H1 (cell line): ENCODE measurements around the gene CDRT15. TPM values are rescaled to one million over a fixed set of nuclear protein-coding genes. Genes with fewer than 3 reads are reported as not detected.

ENCODE experiments used
- CTCF ChIA-PET: fragments of 300-600 bp; sonication (Branson Sonifier 250); formaldehyde crosslinking; loops from one replicate; lab custom pipeline; 2021; ENCODE audit not compliant: partially characterized antibody; lab: Charles Lee
- POLR2A ChIA-PET: fragments of 300-600 bp; sonication (Branson Sonifier 250); formaldehyde crosslinking; loops from one replicate; lab custom pipeline; 2021; ENCODE audit warnings: inconsistent platforms; ENCODE audit not compliant: partially characterized antibody; lab: Charles Lee
- DNase-seq, 2 experiments: peaks; one replicate each; pipeline versions ENCODE4 v3.0.0 to v3.0.0-alpha.2; 2010 to 2022; ENCODE audit warnings: low spot score in 2 of 2, low read depth in 1 of 2, mixed read lengths in 1 of 2
- FAIRE-seq: peaks from 2 replicates; lab custom pipeline; 2011; peaks lifted over from hg19 to GRCh38; lab: Jason Lieb, UNC
- H2AFZ ChIP-seq: 2 replicates; pipeline ENCODE4 v1.8.1; 2012; ENCODE audit warnings: low read length, inconsistent platforms
- H2AK5ac ChIP-seq: 2 replicates; pipeline ENCODE4 v1.6.1; 2013; ENCODE audit warnings: low read depth, low read length
- H2BK120ac ChIP-seq: replicated peaks from 2 replicates; pipeline ENCODE3; 2013; ENCODE audit warnings: low read depth, low read length, inconsistent platforms
- H2BK12ac ChIP-seq: 2 replicates; pipeline ENCODE4 v1.6.1; 2013; ENCODE audit warnings: low read depth, low read length
- H2BK15ac ChIP-seq: 2 replicates; pipeline ENCODE4 v1.6.1; 2013; ENCODE audit warnings: low read length
- H2BK20ac ChIP-seq: 2 replicates; pipeline ENCODE4 v1.6.1; 2013; ENCODE audit warnings: low read length
- H2BK5ac ChIP-seq: 2 replicates; pipeline ENCODE4 v1.6.1; 2013; ENCODE audit warnings: low read depth, low read length
- H3K14ac ChIP-seq: 2 replicates; pipeline ENCODE4 v1.6.1; 2013; ENCODE audit warnings: inconsistent platforms; ENCODE audit not compliant: insufficient read length
- H3K18ac ChIP-seq: 2 replicates; pipeline ENCODE4 v1.6.1; 2013; ENCODE audit warnings: low read length; ENCODE audit errors: extremely low read depth
- H3K23ac ChIP-seq: 2 replicates; pipeline ENCODE4 v1.6.1; 2013; ENCODE audit warnings: inconsistent platforms; ENCODE audit not compliant: insufficient read length
- H3K23me2 ChIP-seq: 2 replicates; pipeline ENCODE4 v1.6.1; 2013; ENCODE audit warnings: low read depth, low read length
- H3K27ac ChIP-seq: 2 replicates; pipeline ENCODE4 v1.6.1; 2011; ENCODE audit warnings: low read depth, low read length, inconsistent platforms
- H3K27me3 ChIP-seq, 4 experiments: replicated peaks in 1 of 4; 1 replicate in 1 of 4; 2 replicates in 3 of 4; pipeline versions ENCODE4 v1.6.1 to v1.8.1; 2011 to 2013; ENCODE audit warnings: low read length in 3 of 4, mild to moderate bottlenecking in 3 of 4, inconsistent platforms in 2 of 4, mixed read lengths in 2 of 4, moderate library complexity in 1 of 4; ENCODE audit not compliant: control insufficient read depth in 3 of 4, insufficient read depth in 3 of 4; ENCODE audit errors: extremely low read depth in 1 of 4
- H3K36me3 ChIP-seq, 4 experiments: 2 replicates each; pipeline versions ENCODE4 v1.6.1 to v1.8.1; 2011 to 2013; ENCODE audit warnings: mild to moderate bottlenecking in 4 of 4, low read length in 3 of 4, moderate library complexity in 2 of 4, control low read depth in 1 of 4, inconsistent platforms in 1 of 4; ENCODE audit not compliant: insufficient read depth in 4 of 4, control insufficient read depth in 2 of 4
- H3K4ac ChIP-seq: replicated peaks from 2 replicates; pipeline ENCODE3; 2013; ENCODE audit warnings: low read length, low read depth, mixed read lengths, inconsistent platforms; ENCODE audit not compliant: insufficient read length
- H3K4me1 ChIP-seq, 4 experiments: replicated peaks in 1 of 4; 1 replicate in 1 of 4; 2 replicates in 3 of 4; pipeline versions ENCODE4 v1.6.1 to v1.8.1; 2011 to 2013; ENCODE audit warnings: low read length in 3 of 4, inconsistent platforms in 2 of 4, mixed read lengths in 1 of 4; ENCODE audit not compliant: insufficient read depth in 4 of 4, control insufficient read depth in 3 of 4
- H3K4me2 ChIP-seq, 2 experiments: 2 replicates each; pipeline versions ENCODE4 v1.6.1 to v1.8.1; 2011 to 2013; ENCODE audit warnings: low read depth in 2 of 2, low read length in 2 of 2, control low read depth in 1 of 2, inconsistent platforms in 1 of 2, mild to moderate bottlenecking in 1 of 2; ENCODE audit not compliant: insufficient read depth in 1 of 2
- H3K4me3 ChIP-seq, 4 experiments: fragments of 200-600, 300-600 bp in 1 of 4; sonication (generic), shearing (Covaris generic), sonication (Bioruptor Twin) in 1 of 4; 2 replicates each; pipeline versions ENCODE4 v1.5.1 to v1.8.1; 2011 to 2016; ENCODE audit warnings: low read length in 4 of 4, low read depth in 3 of 4, control low read depth in 2 of 4, inconsistent platforms in 2 of 4, mild to moderate bottlenecking in 2 of 4, mixed read lengths in 1 of 4, moderate library complexity in 1 of 4; ENCODE audit not compliant: insufficient read depth in 2 of 4; ENCODE audit errors: extremely low read depth in 1 of 4
- H3K56ac ChIP-seq: replicated peaks from 2 replicates; pipeline ENCODE3; 2013; ENCODE audit warnings: low read depth, mild to moderate bottlenecking, mixed read lengths, low read length, inconsistent platforms; ENCODE audit not compliant: insufficient read length
- H3K79me1 ChIP-seq: 2 replicates; pipeline ENCODE4 v1.6.1; 2013; ENCODE audit warnings: low read depth, low read length, control low read depth
- H3K79me2 ChIP-seq, 2 experiments: 2 replicates each; pipeline versions ENCODE4 v1.6.1 to v1.8.1; 2012 to 2013; ENCODE audit warnings: low read length in 2 of 2, mild to moderate bottlenecking in 2 of 2, inconsistent platforms in 1 of 2; ENCODE audit not compliant: insufficient read depth in 2 of 2, control insufficient read depth in 1 of 2
- H3K9ac ChIP-seq, 4 experiments: replicated peaks in 1 of 4; 1 replicate in 1 of 4; 2 replicates in 3 of 4; pipeline versions ENCODE4 v1.6.1 to v1.8.1; 2011 to 2013; ENCODE audit warnings: low read depth in 3 of 4, low read length in 3 of 4, control low read depth in 2 of 4, mild to moderate bottlenecking in 2 of 4, moderate library complexity in 2 of 4, inconsistent platforms in 1 of 4; ENCODE audit errors: extremely low read depth in 1 of 4
- H3K9me3 ChIP-seq, 2 experiments: 2 replicates each; pipeline versions ENCODE4 v1.6.1 to v1.8.1; 2012 to 2013; ENCODE audit warnings: mild to moderate bottlenecking in 2 of 2, moderate library complexity in 2 of 2, control low read depth in 1 of 2, inconsistent platforms in 1 of 2, low read depth in 1 of 2, low read length in 1 of 2, mixed read lengths in 1 of 2; ENCODE audit not compliant: insufficient read depth in 2 of 2
- H4K20me1 ChIP-seq, 2 experiments: replicated peaks in 1 of 2; 2 replicates each; pipeline versions ENCODE3 to v1.8.1; 2011 to 2013; ENCODE audit warnings: inconsistent platforms in 2 of 2, low read length in 2 of 2, mild to moderate bottlenecking in 1 of 2; ENCODE audit not compliant: insufficient read depth in 2 of 2, control insufficient read depth in 1 of 2
- H4K5ac ChIP-seq: 2 replicates; pipeline ENCODE4 v1.6.1; 2013; ENCODE audit warnings: low read length, low read depth, mixed read lengths, inconsistent platforms; ENCODE audit not compliant: insufficient read length
- H4K8ac ChIP-seq: 2 replicates; pipeline ENCODE4 v1.8.0; 2013; ENCODE audit warnings: mild to moderate bottlenecking, moderate library complexity, low read length, inconsistent platforms; ENCODE audit not compliant: insufficient read depth; ENCODE audit errors: extremely low read depth
- H4K91ac ChIP-seq: replicated peaks from 2 replicates; pipeline ENCODE3; 2013; ENCODE audit warnings: low read length, mixed read lengths, inconsistent platforms; ENCODE audit not compliant: insufficient read length
- BACH1 ChIP-seq: IDR thresholded peaks from 2 replicates; pipeline ENCODE4 v1.6.1; 2012; ENCODE audit warnings: low read length, improper control_type of control experiment
- BCL11A ChIP-seq, 2 experiments: IDR thresholded peaks; one replicate each; pipeline ENCODE4 v1.6.1; 2011; ENCODE audit warnings: low read depth in 2 of 2, low read length in 2 of 2, mild to moderate bottlenecking in 2 of 2
- CBX8 ChIP-seq: fragments of 300-800, 300-1000 bp; sonication (generic); IDR thresholded peaks from 2 replicates; pipeline ENCODE4 v1.7.1; 2016; ENCODE audit warnings: low read depth, low read length, borderline replicate concordance
- GTF2F1 ChIP-seq: IDR thresholded peaks from 2 replicates; pipeline ENCODE4 v1.6.1; 2012; ENCODE audit warnings: low read depth, low read length, improper control_type of control experiment, borderline replicate concordance
- POLR2A ChIP-seq, 2 experiments: IDR thresholded peaks; 1 replicate in 1 of 2; 2 replicates in 1 of 2; pipeline ENCODE4 v1.6.1; 2011; ENCODE audit warnings: low read depth in 2 of 2, low read length in 2 of 2, mild to moderate bottlenecking in 2 of 2; ENCODE audit errors: control extremely low read depth in 1 of 2
- RFX5 ChIP-seq: IDR thresholded peaks from 2 replicates; pipeline ENCODE4 v1.6.1; 2011; ENCODE audit warnings: low read depth, low read length, improper control_type of control experiment, borderline replicate concordance
- SP1 ChIP-seq: IDR thresholded peaks from 2 replicates; pipeline ENCODE4 v1.6.1; 2011; ENCODE audit warnings: low read depth, low read length
- WGBS, 2 experiments: shearing (Covaris generic) in 1 of 2; methylation state at CpG; one replicate each; pipeline versions ENCODE4 v1.1.6 to v1.1.7; 2013 to 2015; ENCODE audit warnings: low lambda C conversion rate in 2 of 2, mixed read lengths in 2 of 2, inconsistent platforms in 1 of 2, low coverage in 1 of 2, missing lambda C conversion rate in 1 of 2; ENCODE audit not compliant: insufficient replicate concordance in 2 of 2, insufficient coverage in 1 of 2, insufficient read length in 1 of 2; ENCODE audit errors: extremely low coverage in 1 of 2, missing lambda C conversion rate in 1 of 2; 5-methylcytosine and 5-hydroxymethylcytosine counted together
- polyA plus RNA-seq, 7 experiments: library from polyadenylated mRNA; depleted of rRNA in 3 of 7; stranded (reverse) in 5 of 7; unstranded in 2 of 7; fragments of >200 nt in 5 of 7; fragments of 200-250 nt in 2 of 7; gene quantifications; 1 replicate in 5 of 7; 2 replicates in 1 of 7; 4 replicates in 1 of 7; pipeline versions ENCODE4 v1.2.1 to v1.2.3, GENCODE V29; 2011 to 2013; ENCODE audit warnings: missing spikeins in 2 of 7, mixed read lengths in 2 of 7
- total RNA-seq: library from RNA; stranded (reverse); fragmentation: NEBNext Ultra II Directional; extraction: Animal tissue kit (Norgen Biotek cat#: 25700); gene quantifications from 2 replicates; pipeline ENCODE4 v1.2.1, GENCODE V29; 2021

The CDRT15 gene
- total and polyA plus RNA-seq, 2 of the 8 experiments (the other 6 are each of a cell fraction or from before 2014, with no cell fraction given), result not detected

DNA sequence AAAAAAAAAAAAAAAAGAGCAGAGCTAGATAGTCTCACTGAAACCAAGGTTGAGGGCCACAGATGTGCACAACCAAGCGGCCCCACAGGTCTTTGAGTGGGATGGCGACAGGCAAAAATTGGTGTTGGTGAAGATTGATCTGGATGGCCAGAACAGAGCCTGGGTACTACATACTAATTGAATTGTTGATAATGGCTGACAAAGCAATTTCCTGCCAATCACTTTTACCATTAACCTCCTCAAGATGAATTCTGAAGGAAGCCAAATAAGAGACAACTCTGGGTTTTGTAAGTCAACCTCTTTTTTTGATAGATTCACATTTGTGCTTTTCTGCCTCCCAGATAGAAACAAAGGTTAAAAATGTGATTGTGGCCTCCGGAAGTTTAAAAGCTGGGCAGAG, 44.9 kb upstream of the CDRT15 start:
- 56% methylated on average over 3 of the region's 3 CpGs; no CpG with 5 or more reads in 1 of the 2 experiments for WGBS, 2 experiments
- Histone ChIP-seq H3K27ac (no peak overlapping the region), H2BK12ac (no peak overlapping the region), H3K14ac (no peak overlapping the region), H3K79me1 (no peaks in the 10 kb centered on the region), H3K4ac (no peak overlapping the region), H2AK5ac (no peak overlapping the region), H2BK120ac (no peak overlapping the region), H3K79me2 (no peaks in the 10 kb centered on the region), H3K27me3 (no peaks in the 10 kb centered on the region), H3K9me3 (no peaks in the 10 kb centered on the region), H2BK20ac (no peak overlapping the region), H3K18ac (no peak overlapping the region), H3K36me3 (no peaks in the 10 kb centered on the region), H4K8ac (no peak overlapping the region), H2BK5ac (no peak overlapping the region), H4K91ac (no peak overlapping the region), H3K23me2 (no peaks in the 10 kb centered on the region; the same call in 1 of the 2 replicates), H3K23ac (no peak overlapping the region), H2AFZ (no peak overlapping the region), H3K4me1 (no peaks in the 10 kb centered on the region), H2BK15ac (no peak overlapping the region), H3K4me3 (no peak overlapping the region), H3K4me2 (no peak overlapping the region), H4K20me1 (no peaks in the 10 kb centered on the region), H4K5ac (no peak overlapping the region), H3K56ac (no peak overlapping the region), H3K9ac (no peak overlapping the region)
- FAIRE-seq, result no peak
- no peak for TF ChIP-seq SP1
- TF ChIP-seq RFX5, result no peak
- TF ChIP-seq BACH1, result no peak
- no peak for TF ChIP-seq GTF2F1
- no peak for TF ChIP-seq BCL11A (IDR thresholded peaks at IDR 0.05; ENCODE audit: low read depth in 2 of 2, low read length in 2 of 2)
- no peak for TF ChIP-seq CBX8
- TF ChIP-seq POLR2A (IDR thresholded peaks at IDR 0.05; ENCODE audit: control extremely low read depth in 1 of 2, low read depth in 2 of 2, low read length in 2 of 2), result no peak
- no peak for DNase-seq
- CTCF ChIA-PET, result interaction anchor here (1.2 kb wide), 1 partner anchor 20 kb away, joined by 3 read pairs; no protein-coding TSS in a partner anchor
- POLR2A ChIA-PET, result no interaction called here
